CD4-positive, alpha-beta T cell treated with Interleukin-17A for 1 hour (primary cell): ENCODE results near the gene VEGFA.

Experiments
- DNase-seq: peaks from one replicate; pipeline ENCODE4 v3.0.0-alpha.2; 2020

VEGFA gene

GRCh38 chr6:43760210-43761168 lies 9.5 kb upstream of the VEGFA start:
- no peak for DNase-seq

GRCh38 chr6:43761666-43762409 lies 8.2 kb upstream of the VEGFA start:
- no peak for DNase-seq

- DNase-seq = no peak
Observed at GRCh38 chr6:43762410-43762768, 7.6 kb upstream of the VEGFA start.

- DNase-seq = no peak
Observed at GRCh38 chr6:43762966-43763695, 6.9 kb upstream of the VEGFA start.

- DNase-seq = no peak
Observed at GRCh38 chr6:43763812-43764522, 6.0 kb upstream of the VEGFA start.

GRCh38 chr6:43764772-43765171 lies 5.2 kb upstream of the VEGFA start:
- no peak for DNase-seq

GRCh38 chr6:43765776-43766499 lies 4.1 kb upstream of the VEGFA start:
- no peak for DNase-seq

- no peak for DNase-seq
Observed at GRCh38 chr6:43766500-43766853, 3.5 kb upstream of the VEGFA start.

GRCh38 chr6:43766964-43767461 lies 3.0 kb upstream of the VEGFA start:
- no peak for DNase-seq

GRCh38 chr6:43767553-43768505 lies 2.2 kb upstream of the VEGFA start:
- no peak for DNase-seq

GRCh38 chr6:43768506-43768860 lies 1.5 kb upstream of the VEGFA start:
- DNase-seq = no peak

- no peak for DNase-seq
Observed at GRCh38 chr6:43768983-43769525, 957 bp upstream of the VEGFA start.

- peak; percentile 24 for DNase-seq
Observed at GRCh38 chr6:43770372-43771209, 580 bp downstream of the VEGFA start.

- peak; percentile 38 for DNase-seq
Observed at GRCh38 chr6:43771210-43771857, 1.3 kb downstream of the VEGFA start.

- no peak for DNase-seq
Observed at GRCh38 chr6:43771858-43772680, 2.1 kb downstream of the VEGFA start.

GRCh38 chr6:43772681-43773049 lies 2.7 kb downstream of the VEGFA start:
- no peak for DNase-seq

GRCh38 chr6:43773050-43773979 lies 3.3 kb downstream of the VEGFA start:
- peak; percentile 47 for DNase-seq
